SU-DHL-6 (cell line): Measurements from ENCODE around the gene NME7.

ENCODE experiments used
- CTCF ChIP-seq: fragments of 200-600 bp; sonication (generic); IDR thresholded peaks from one replicate; pipeline ENCODE4 v1.5.1; 2017; ENCODE audit warnings: antibody characterized with exemption, mild to moderate bottlenecking, low read length, moderate library complexity; ENCODE audit not compliant: insufficient read depth, poor library complexity, severe bottlenecking
- EZH2phosphoT487 ChIP-seq: fragments of 200-600 bp; sonication (generic), shearing (Covaris generic); conservative IDR thresholded peaks from 2 replicates; pipeline ENCODE4 v1.6.1; 2018; ENCODE audit warnings: mild to moderate bottlenecking, antibody characterized with exemption, low read length, moderate library complexity, mixed read lengths

DNA sequence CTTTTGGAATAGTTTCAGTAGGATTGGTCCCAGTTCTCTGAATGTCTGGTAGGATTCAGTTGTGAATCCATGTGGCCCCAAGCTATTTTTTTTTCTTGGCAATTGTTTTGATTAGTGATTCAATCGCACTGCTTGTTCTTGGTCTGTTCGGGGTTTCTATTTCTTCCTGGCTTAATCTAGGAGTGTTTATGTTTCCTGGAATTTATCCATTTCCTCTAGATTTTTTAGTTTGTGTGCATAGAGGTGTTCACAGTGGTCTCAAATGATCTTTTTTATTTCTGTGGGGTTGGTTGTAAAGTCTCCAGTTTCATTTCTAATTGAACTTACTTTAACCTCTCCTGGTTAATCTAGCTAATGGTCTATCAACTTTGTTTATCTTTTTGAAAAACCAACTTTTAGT lies 117.6 kb downstream of the NME7 start:
- TF ChIP-seq CTCF (no peak), EZH2phosphoT487 (no peak)
